HepG2 (cell line): Measurements from ENCODE around the gene RNF123. TPM values are rescaled to one million over a fixed set of nuclear protein-coding genes. Genes with fewer than 3 reads are reported as not detected.
A peak's percentile ranks its signal among the peaks of the same experiment; 100 is the strongest.

Experiments
- CERS6 ChIP-seq: sonication (generic); formaldehyde crosslinking; IDR thresholded peaks from 2 replicates; pipeline ENCODE4 v1.5.0; 2020; ENCODE audit warnings: missing genetic modification reagents
- MAX ChIP-seq: IDR thresholded peaks from 2 replicates; pipeline ENCODE4 v1.6.1; 2012; ENCODE audit warnings: inconsistent platforms
- NFYB ChIP-seq: sonication (generic); formaldehyde crosslinking; IDR thresholded peaks from 2 replicates; pipeline ENCODE4 v1.4.0; 2020; ENCODE audit warnings: missing genetic modification reagents
- PAX8 ChIP-seq: sonication (generic); formaldehyde crosslinking; IDR thresholded peaks from 2 replicates; pipeline ENCODE4 v1.8.0; 2022; ENCODE audit warnings: mild to moderate bottlenecking, missing genetic modification reagents, borderline replicate concordance
- PTBP1 ChIP-seq: fragments of 200-400 bp; formaldehyde crosslinking; IDR thresholded peaks from 2 replicates; pipeline ENCODE4 v1.6.1; 2018; ENCODE audit warnings: low read length, low read depth; ENCODE audit not compliant: poor library complexity, severe bottlenecking
- RORA ChIP-seq: sonication (generic); formaldehyde crosslinking; IDR thresholded peaks from 2 replicates; pipeline ENCODE4 v1.5.0; 2020; ENCODE audit warnings: mild to moderate bottlenecking, missing genetic modification reagents, moderate library complexity
- RXRB ChIP-seq: IDR thresholded peaks from 2 replicates; pipeline ENCODE4 v1.6.1; 2016; ENCODE audit warnings: borderline replicate concordance, missing genetic modification reagents, missing compliant biosample characterization
- SMC3 ChIP-seq: IDR thresholded peaks from 2 replicates; pipeline ENCODE4 v1.6.1; 2011; ENCODE audit warnings: low read length, improper control_type of control experiment
- SNRNP70 ChIP-seq: fragments of 200-400 bp; formaldehyde crosslinking; IDR thresholded peaks from 2 replicates; pipeline ENCODE4 v1.6.1; 2017; ENCODE audit warnings: mild to moderate bottlenecking, low read depth, low read length, moderate library complexity
- TBX2 ChIP-seq: sonication (generic); formaldehyde crosslinking; IDR thresholded peaks from 2 replicates; pipeline ENCODE4 v1.5.0; 2020; ENCODE audit warnings: missing genetic modification reagents, mild to moderate bottlenecking, borderline replicate concordance
- TMF1 ChIP-seq: sonication (generic); formaldehyde crosslinking; IDR thresholded peaks from 2 replicates; pipeline ENCODE4 v1.8.1; 2022; ENCODE audit warnings: low read depth, missing genetic modification reagents
- TRIM22 ChIP-seq: fragments of 450-650 bp; IDR thresholded peaks from 2 replicates; pipeline ENCODE4 v1.6.1; 2017
- ZBTB7B ChIP-seq: sonication (generic); formaldehyde crosslinking; IDR thresholded peaks from 2 replicates; pipeline ENCODE4 v1.4.0; 2020; ENCODE audit warnings: missing genetic modification reagents
- ZNF318 ChIP-seq: sonication (generic); formaldehyde crosslinking; IDR thresholded peaks from 2 replicates; pipeline ENCODE4 v1.4.0; 2020; ENCODE audit warnings: mild to moderate bottlenecking, missing genetic modification reagents
- ZNF329 ChIP-seq: sonication (generic); formaldehyde crosslinking; IDR thresholded peaks from 2 replicates; pipeline ENCODE4 v1.9.0; 2021; ENCODE audit warnings: low read depth, mild to moderate bottlenecking, missing genetic modification reagents
- ZNF564 ChIP-seq: sonication (generic); formaldehyde crosslinking; IDR thresholded peaks from 2 replicates; pipeline ENCODE4 v1.8.1; 2023; ENCODE audit warnings: mild to moderate bottlenecking, missing genetic modification reagents
- ZNF800 ChIP-seq: sonication (generic); formaldehyde crosslinking; IDR thresholded peaks from 2 replicates; pipeline ENCODE4 v1.4.0; 2020; ENCODE audit warnings: missing genetic modification reagents
- ZSCAN25 ChIP-seq: sonication (generic); formaldehyde crosslinking; IDR thresholded peaks from 2 replicates; pipeline ENCODE4 v1.8.0; 2022; ENCODE audit warnings: mild to moderate bottlenecking, missing genetic modification reagents
- ZSCAN9 ChIP-seq: IDR thresholded peaks from 2 replicates; pipeline ENCODE4 v1.6.1; 2016; ENCODE audit warnings: borderline replicate concordance
- polyA plus RNA-seq, 8 experiments: library from polyadenylated mRNA; depleted of rRNA in 3 of 8; stranded (reverse) in 7 of 8; unstranded in 1 of 8; fragments of >200 nt; fragmentation: Illumina TruSeq in 4 of 8; extraction: Trizol in 4 of 8; gene quantifications; 2 replicates each; pipeline versions ENCODE4 v1.2.1 to v1.2.3, GENCODE V29; 2011 to 2016; ENCODE audit warnings: low read depth in 4 of 8, missing spikeins in 1 of 8, mixed read lengths in 1 of 8; ENCODE audit not compliant: insufficient read depth in 1 of 8
- total RNA-seq, 5 experiments: library from RNA; depleted of rRNA; stranded (reverse); fragments of >200 nt; fragmentation: Illumina TruSeq; extraction: Trizol; gene quantifications; 2 replicates each; pipeline ENCODE4 v1.2.3, GENCODE V29; 2016; ENCODE audit warnings: low read depth in 1 of 5

RNF123 gene
- total and polyA plus RNA-seq, 2 of the 13 experiments (the other 11 are each of a cell fraction or from before 2014, with no cell fraction given) = 29.9 to 82.2 TPM

GRCh38 chr3:49666592-49666991, 22.8 kb upstream of the RNF123 start (continued):
- TF ChIP-seq MAX (no peak), ZSCAN9 (CRISPR knock-in tag) (no peak), ZSCAN25 (CRISPR knock-in tag) (peak; percentile 83; the same call in 1 of the 2 replicates), SMC3 (no peak), TRIM22 (no peak), ZNF800 (CRISPR knock-in tag) (no peak), ZNF329 (CRISPR knock-in tag) (no peak), NFYB (CRISPR knock-in tag) (no peak), CERS6 (CRISPR knock-in tag) (no peak), TBX2 (peak; percentile 29; the same call in 1 of the 2 replicates), RORA (CRISPR knock-in tag) (no peak), TMF1 (CRISPR knock-in tag) (no peak), PAX8 (CRISPR knock-in tag) (no peak), PTBP1 (no peak), ZNF564 (CRISPR knock-in tag) (no peak), ZNF318 (CRISPR knock-in tag) (no peak), SNRNP70 (no peak), RXRB (CRISPR knock-in tag) (peak; percentile 50; the same call in 1 of the 2 replicates), ZBTB7B (CRISPR knock-in tag) (0 out of 2 replicates have a peak, but pooled peaks have one; percentile 21)
